ENCODE results near the gene PTPN21.

PTPN21 gene

GRCh38 chr14:88554457-88555286 is at the start of gene PTPN21:
PTPN21 (minus strand) TSS chr14:88555007; CDS start chr14:88550417, 4,590 bp downstream.
- DNase-seq: peak; percentile 7

GRCh38 chr14:88604212-88604611 is 49.4 kb upstream of the PTPN21 start:
- DNase-seq: no peak

GRCh38 chr14:88599761-88600439 is 45.1 kb upstream of the PTPN21 start:
- DNase-seq: peak; percentile 7

DNA sequence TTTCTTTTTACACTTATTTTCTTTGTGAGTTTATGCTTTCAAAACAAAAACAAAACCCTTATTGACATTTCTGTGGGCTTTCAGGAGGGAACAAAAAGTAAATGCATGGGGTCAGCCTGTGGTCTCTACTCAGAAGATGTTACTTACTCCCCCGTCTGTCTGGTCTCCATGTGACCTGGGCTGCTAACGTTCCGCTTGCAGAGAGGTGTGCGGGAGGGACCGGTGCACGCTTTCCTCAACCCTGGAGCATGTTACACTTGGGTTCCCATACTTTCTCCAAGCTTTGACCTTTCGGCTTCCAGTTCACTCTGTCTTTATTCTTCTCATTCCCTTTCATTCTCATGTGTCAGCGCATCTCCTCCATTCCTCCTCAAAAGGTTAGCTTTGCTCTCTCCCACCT is 44.5 kb upstream of the PTPN21 start:
- DNase-seq: no peak

DNA sequence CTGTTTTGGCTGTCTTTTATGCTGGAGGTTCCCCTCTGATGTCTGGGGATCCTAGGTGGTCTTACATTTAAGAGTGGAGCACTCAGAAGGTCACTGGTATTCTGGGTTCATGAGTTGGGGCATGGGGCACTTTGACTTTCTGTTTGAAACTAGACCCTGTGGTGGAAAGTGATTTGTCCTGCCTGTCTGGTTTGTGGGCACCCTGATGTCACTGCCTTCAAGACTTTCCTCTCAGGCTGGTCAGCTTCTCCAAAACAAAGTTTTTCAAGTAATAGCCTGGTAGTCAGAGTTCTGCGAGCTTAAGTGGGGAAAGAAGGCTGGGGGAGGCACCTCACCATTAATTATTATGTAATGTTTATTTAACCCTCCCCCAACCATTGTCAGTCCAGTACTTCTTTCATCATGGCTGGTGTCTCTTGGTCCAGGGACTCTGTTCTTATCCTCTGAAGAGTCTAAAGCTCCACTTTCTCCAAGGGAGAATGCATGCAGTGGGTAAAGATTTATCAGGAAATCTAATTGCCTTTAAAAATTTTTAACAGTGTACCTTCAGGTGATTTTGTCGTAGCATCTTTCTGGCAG is 43.4 kb upstream of the PTPN21 start:
- DNase-seq: no peak

- DNase-seq: no peak
Observed at GRCh38 chr14:88597601-88598000, 42.8 kb upstream of the PTPN21 start.

DNA sequence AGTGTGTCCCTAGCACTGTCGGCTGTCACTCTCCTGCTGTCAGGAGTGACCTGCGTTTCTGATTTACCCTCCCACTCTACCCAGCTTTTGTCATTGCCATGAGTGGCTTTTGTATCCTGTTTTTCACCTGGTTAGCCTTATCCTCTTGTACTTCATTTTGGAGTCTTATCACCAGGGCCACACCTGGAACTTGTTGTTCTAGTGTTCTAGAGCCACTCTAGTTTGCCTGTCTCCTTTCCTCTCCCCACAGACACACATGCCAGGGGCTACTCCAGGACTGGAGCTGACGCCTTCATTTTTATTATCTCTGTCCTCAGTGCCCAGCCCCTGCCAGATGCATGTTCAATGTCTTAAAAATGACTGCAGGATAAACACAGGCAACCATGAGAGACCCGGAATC is 42.2 kb upstream of the PTPN21 start:
- DNase-seq: no peak

- no peak for DNase-seq
Observed at GRCh38 chr14:88592031-88592430, 37.2 kb upstream of the PTPN21 start.

- DNase-seq: no peak
Observed at GRCh38 chr14:88590173-88590572, 35.4 kb upstream of the PTPN21 start.

GRCh38 chr14:88588081-88588480 is 33.3 kb upstream of the PTPN21 start:
- no peak for DNase-seq

GRCh38 chr14:88584451-88584850 is 29.6 kb upstream of the PTPN21 start:
- DNase-seq: no peak

DNA sequence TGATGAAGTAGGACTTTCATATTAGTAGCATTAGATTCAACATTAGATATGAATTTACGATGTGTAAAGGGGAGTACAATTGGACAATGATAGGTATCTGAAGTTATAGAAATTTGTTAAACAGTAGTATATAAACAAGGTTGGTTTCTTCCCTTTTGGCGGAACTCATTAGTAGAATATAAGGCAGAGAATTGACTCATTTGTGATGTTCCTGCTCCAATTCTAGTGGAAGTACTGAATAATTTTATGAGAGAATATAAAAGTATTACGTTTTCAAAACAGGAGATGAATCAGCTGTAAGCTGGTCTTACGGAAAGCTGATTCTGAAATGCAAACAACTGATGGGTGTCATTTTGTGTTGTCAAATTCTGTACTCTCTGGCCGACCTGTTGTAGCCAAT is 21.4 kb upstream of the PTPN21 start:
- DNase-seq: no peak

GRCh38 chr14:88572117-88572516 is 17.3 kb upstream of the PTPN21 start:
- DNase-seq: no peak

DNA sequence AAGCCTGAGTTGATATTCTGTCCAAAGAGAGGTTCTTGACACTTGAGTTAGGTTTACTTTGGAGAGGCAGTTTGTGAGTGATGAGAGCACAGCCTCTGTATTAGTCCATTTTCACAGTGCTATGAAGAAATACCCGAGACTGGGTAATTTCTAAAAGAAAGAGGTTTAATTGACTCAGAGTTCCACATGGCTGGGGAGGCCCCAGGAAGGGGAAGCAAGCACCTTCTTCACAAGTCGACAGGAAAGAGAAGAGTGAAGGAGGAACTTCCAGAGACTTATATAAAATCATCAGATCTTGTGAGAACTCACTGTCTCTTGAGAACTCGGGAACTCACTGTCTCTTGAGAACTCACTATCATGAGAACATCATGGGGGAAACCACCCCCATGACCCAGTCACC is 13.4 kb upstream of the PTPN21 start:
- DNase-seq: no peak

- no peak for DNase-seq
Observed at GRCh38 chr14:88565427-88565826, 10.6 kb upstream of the PTPN21 start.

DNA sequence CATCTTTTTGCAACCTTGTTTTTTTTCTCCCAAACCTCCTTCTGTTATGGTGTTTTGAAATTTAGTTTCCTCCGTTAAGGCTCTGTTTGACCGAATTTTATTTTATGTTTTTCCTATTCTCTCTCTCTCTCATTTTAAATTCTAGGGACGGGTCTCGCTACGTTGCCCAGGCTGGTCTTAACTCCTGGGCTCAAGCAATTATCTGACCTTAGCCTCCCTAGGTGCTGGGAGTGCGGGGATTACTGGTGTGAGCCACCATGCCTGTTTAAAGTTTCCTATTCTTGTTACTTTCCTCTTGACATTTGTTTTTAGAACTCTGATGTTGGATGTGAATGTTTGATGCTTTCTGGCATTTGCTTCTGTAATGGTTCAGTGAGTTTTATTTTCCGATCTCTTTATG is 9.0 kb upstream of the PTPN21 start:
- no peak for DNase-seq

GRCh38 chr14:88562831-88563686 is 8.3 kb upstream of the PTPN21 start, which contains the start of gene ZC3H14:
ZC3H14 (plus strand) TSS chr14:88563037; CDS start chr14:88563134, 97 bp downstream.
- DNase-seq: peak; percentile 87

DNA sequence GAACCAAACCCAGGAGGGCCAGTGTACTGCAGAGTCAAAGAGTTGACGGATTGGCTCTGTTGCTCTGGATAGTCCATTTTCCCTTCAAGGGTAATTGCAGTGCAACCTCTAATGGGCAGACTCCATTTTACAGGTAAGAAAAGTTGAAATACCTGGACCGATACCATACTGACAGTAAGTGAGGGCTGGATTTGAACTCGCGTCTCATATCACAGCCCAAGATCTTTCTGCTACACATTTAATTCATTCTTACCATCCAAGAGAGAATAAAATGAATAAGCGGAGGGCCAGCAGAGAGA is 7.7 kb upstream of the PTPN21 start:
- no peak for DNase-seq

- DNase-seq: no peak
Observed at GRCh38 chr14:88559852-88560251, 5.0 kb upstream of the PTPN21 start.

GRCh38 chr14:88556581-88556980 is 1.8 kb upstream of the PTPN21 start:
- DNase-seq: no peak

DNA sequence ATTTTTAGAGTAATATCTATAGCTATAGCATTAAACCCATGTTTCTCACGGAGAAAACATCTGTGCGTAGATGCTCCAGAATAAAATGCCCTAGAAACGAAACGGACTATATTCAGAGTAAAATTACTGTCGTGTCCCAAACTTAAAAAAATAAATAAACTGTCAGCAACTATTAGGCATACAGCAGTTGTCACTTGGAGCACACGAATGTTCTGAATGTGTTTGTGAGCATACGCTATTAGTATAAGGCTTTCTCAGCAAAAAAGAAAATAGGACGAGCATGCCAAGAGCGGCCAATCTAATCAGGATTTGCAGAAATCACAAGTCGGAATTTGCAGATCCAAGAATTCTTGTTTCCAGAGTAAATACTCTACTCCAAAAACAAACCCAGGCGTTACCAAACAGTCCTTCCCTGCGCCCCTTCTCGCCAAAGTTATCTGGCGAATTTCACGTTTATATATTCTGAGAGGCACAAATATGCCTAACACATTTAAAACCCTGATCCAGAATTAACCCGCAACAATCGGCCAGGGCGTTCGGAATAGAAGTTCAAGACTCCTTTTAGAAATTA is 836 bp downstream of the PTPN21 start:
- DNase-seq: no peak

DNA sequence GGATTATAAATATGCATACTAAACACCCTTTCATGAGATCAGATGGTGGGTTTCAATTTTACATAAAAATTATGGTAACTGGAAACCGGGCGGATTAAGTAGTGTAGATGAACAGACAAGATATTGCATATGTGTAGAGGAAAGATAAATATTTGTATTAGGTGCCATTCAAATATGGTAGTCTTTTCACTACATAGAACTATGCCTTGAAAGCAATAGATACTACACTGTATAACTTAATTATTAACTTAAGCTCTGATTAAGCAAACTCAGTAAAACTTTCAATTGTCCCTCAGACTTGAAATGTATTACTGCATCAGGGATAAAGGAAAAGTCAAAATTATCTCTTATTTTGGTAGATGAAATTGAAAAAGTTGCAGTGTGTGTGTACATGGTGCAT is 1.9 kb downstream of the PTPN21 start:
- DNase-seq: no peak

- DNase-seq: no peak
Observed at GRCh38 chr14:88551980-88552431, 2.8 kb downstream of the PTPN21 start.
